Natural killer cell treated with Interleukin-12 subunit alpha and Interleukin-12 subunit beta and Interleukin-15 and Interleukin-18, amount 100 ng/mL, for 72 hours (primary cell): ENCODE results near the gene TFDP1. TPM values are rescaled to one million over a fixed set of nuclear protein-coding genes. Genes with fewer than 3 reads are reported as not detected.

Experiments used
- ATAC-seq, 2 donors: fragments of 150-1000 bp; cut with Tn5 transposase in 1 of 2; sonication (Bioruptor Pico), chemical (Tn5 transposase) in 1 of 2; 2 replicates each; pipeline ENCODE4 v1.10.0; 2021
- DNase-seq: peaks from one replicate; pipeline ENCODE4 v3.0.0; 2022; ENCODE audit warnings: low spot score
- H3K27ac Mint-ChIP-seq, 2 donors: 1 replicate in 1 of 2; 2 replicates in 1 of 2; pipeline ENCODE4 v1.8.0; 2022; ENCODE audit warnings: mixed read lengths in 2 of 2, mild to moderate bottlenecking in 1 of 2, moderate library complexity in 1 of 2
- H3K27me3 Mint-ChIP-seq, 2 donors: 1 replicate in 1 of 2; 2 replicates in 1 of 2; pipeline ENCODE4 v1.8.0; 2022; ENCODE audit warnings: mixed read lengths in 2 of 2
- H3K36me3 Mint-ChIP-seq: one replicate; pipeline ENCODE4 v1.8.0; 2022; ENCODE audit warnings: mixed read lengths
- H3K4me1 Mint-ChIP-seq, 2 donors: 1 replicate in 1 of 2; 2 replicates in 1 of 2; pipeline ENCODE4 v1.8.0; 2022; ENCODE audit warnings: low read depth in 2 of 2, mixed read lengths in 2 of 2, mild to moderate bottlenecking in 1 of 2
- H3K4me3 Mint-ChIP-seq: one replicate; pipeline ENCODE4 v1.8.0; 2022; ENCODE audit warnings: mixed read lengths
- H3K9me3 Mint-ChIP-seq: 2 replicates; pipeline ENCODE4 v1.8.0; 2022; ENCODE audit warnings: mixed read lengths
- total RNA-seq, 2 donors: library from RNA; stranded (reverse); gene quantifications; one replicate each; pipeline ENCODE4 v1.2.3, GENCODE V29; 2022

TFDP1 gene
- total RNA-seq, 2 donors from 2014 or later = 97.5 to 226 TPM

GRCh38 chr13:113657851-113658741, 73.5 kb downstream of the TFDP1 start, which contains the start of gene ATP4B:
ATP4B (minus strand) TSS chr13:113658198; CDS start chr13:113658144, 54 bp downstream.
- peaks cover 10% of the 10 kb centered on the region in 2 donors for H3K4me1 Mint-ChIP-seq
- H3K27me3 Mint-ChIP-seq = no peaks in the 10 kb centered on the region
- no peak within 1 kb of the TSS for H3K27ac Mint-ChIP-seq
- peaks cover 11% of the 10 kb centered on the region for H3K36me3 Mint-ChIP-seq
- H3K4me3 Mint-ChIP-seq = no peak within 1 kb of the TSS
- DNase-seq (no peak), ATAC-seq (peak in 1 of 2 donors; percentile 7)
- H3K9me3 Mint-ChIP-seq = peaks cover 7% of the 10 kb centered on the region

DNA sequence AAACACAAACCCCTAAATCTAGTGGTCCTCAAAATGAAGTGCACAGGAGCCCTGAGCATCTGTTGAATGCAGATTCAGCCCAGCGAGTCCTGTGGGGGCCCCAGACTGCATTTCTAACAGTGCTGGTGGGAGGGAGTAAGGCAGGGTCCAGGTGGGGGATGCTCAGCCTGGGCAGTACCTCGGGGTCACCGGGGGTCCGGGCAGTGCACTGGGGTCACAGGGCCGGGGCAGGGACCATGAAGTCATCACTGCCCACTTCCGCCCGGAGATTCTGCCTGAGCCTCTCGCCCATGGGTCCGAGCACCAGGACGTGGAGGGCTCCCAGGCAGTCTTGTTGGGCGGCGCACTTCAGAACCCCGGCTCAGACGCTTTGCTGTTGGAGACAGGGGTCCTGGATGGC, 74.3 kb downstream of the TFDP1 start:
- H3K36me3 Mint-ChIP-seq = peaks cover 11% of the 10 kb centered on the region
- H3K4me1 Mint-ChIP-seq = peaks cover 4 to 8% of the 10 kb centered on the region in 2 donors
- H3K4me3 Mint-ChIP-seq = no peak overlapping the region
- no peak overlapping the region for H3K27ac Mint-ChIP-seq
- H3K27me3 Mint-ChIP-seq = no peaks in the 10 kb centered on the region
- ATAC-seq (no peak), DNase-seq (no peak)
- H3K9me3 Mint-ChIP-seq = peaks cover 7% of the 10 kb centered on the region

DNA sequence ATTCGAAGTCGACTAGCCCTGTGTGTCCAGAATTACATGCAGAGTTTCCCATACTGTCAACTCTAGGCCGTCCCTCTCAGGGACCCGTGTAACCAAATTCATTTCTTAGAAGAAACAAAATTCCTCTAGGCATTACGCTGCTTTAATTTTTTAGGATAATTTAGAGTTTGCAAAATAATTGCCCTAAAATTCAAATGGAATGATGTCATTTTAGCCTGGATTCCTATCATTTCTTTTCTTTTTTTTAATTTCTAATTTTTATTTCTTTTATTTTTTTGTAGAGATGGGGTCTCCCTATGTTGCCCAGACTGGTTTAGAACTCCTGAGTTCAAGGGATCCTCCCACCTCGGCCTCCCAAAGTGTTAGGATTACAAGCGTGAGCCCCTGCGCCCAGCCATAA, 74.8 kb downstream of the TFDP1 start:
- DNase-seq (no peak), ATAC-seq (no peak)
- peaks cover 7% of the 10 kb centered on the region for H3K9me3 Mint-ChIP-seq
- H3K36me3 Mint-ChIP-seq = peaks cover 11% of the 10 kb centered on the region
- no peak overlapping the region for H3K4me3 Mint-ChIP-seq
- peaks cover 0 to 4% of the 10 kb centered on the region in 2 donors for H3K4me1 Mint-ChIP-seq
- H3K27me3 Mint-ChIP-seq = no peaks in the 10 kb centered on the region
- H3K27ac Mint-ChIP-seq = no peak overlapping the region

GRCh38 chr13:113660066-113660465, 75.5 kb downstream of the TFDP1 start:
- Mint-ChIP-seq H3K4me1 (peaks cover 0 to 4% of the 10 kb centered on the region in 2 donors), H3K27ac (no peak overlapping the region), H3K9me3 (peaks cover 7% of the 10 kb centered on the region), H3K36me3 (peaks cover 11% of the 10 kb centered on the region), H3K4me3 (no peak overlapping the region), H3K27me3 (no peaks in the 10 kb centered on the region)
- ATAC-seq (no peak), DNase-seq (no peak)

GRCh38 chr13:113661509-113661908, 77.0 kb downstream of the TFDP1 start:
- no peak for ATAC-seq
- no peak overlapping the region for H3K27ac Mint-ChIP-seq
- peaks cover 7% of the 10 kb centered on the region for H3K9me3 Mint-ChIP-seq
- DNase-seq = no peak
- no peaks in the 10 kb centered on the region for H3K27me3 Mint-ChIP-seq
- H3K4me3 Mint-ChIP-seq = no peak overlapping the region
- peaks cover 11% of the 10 kb centered on the region for H3K36me3 Mint-ChIP-seq
- H3K4me1 Mint-ChIP-seq = peaks cover 0 to 4% of the 10 kb centered on the region in 2 donors

DNA sequence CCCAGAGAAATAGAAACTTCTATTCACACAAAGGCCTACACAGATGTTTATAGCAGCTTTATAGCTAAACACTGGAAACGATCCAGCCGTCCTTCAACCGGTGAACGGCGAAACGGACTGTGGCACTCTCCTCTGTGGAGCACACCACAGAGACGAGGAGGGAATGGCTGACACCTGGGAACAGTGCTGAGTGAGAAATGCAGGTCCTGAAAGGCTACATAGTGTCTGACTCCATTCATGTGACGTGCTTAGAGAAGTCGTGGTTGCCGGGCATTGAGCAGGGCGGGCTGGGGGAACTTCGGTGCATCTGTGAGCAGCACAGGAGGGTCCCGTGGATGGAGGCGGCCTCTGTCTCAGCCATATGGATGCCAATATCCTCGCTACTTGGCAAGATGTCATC, 79.4 kb downstream of the TFDP1 start:
- ATAC-seq = no peak
- Mint-ChIP-seq H3K27me3 (no peaks in the 10 kb centered on the region), H3K9me3 (peaks cover 7% of the 10 kb centered on the region), H3K4me1 (peaks cover 0 to 4% of the 10 kb centered on the region in 2 donors), H3K27ac (no peak overlapping the region), H3K36me3 (peaks cover 11% of the 10 kb centered on the region), H3K4me3 (no peak overlapping the region)
- DNase-seq = no peak

DNA sequence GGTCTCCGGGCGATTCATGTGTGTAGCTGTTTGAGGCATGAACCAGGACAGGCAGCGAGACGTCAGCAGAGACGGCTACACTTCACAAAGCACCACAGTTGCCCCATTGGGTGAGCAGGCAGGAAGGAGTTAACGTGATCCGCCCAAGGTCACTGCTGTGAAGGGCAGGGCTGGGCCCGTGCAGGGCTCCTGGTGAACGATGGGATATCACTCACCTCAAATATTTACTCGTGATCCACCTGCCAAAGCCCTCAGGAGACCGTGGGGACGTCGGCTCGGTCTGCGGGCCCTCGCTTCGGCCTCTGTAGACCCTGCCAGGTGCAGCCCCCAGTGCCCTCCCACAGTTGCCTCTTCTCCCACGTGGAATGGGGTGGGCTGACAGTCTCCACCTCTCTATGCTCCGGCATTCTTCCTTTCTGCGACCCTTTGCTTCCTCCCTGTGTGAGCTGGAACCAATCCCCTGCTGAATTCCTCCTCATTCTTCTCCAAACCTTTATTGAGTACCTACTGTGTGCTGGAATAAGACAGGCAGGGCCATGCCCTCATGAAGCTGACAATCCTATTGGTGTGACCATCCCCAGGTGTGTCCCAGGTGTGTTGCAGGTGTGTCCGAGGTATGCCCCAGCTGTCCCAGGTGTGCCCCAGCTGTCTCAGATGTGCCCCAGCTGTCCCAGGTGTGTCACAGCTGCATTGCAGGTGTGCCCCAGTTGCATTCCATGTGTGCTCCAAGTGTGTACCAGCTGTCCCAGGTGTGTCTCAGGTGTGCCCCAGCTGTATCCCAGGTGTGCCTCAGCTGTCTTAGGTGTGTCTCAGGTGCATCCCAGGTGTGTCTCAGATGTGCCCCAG, 80.4 kb downstream of the TFDP1 start:
- peaks cover 0 to 4% of the 10 kb centered on the region in 2 donors for H3K4me1 Mint-ChIP-seq
- H3K36me3 Mint-ChIP-seq = peaks cover 11% of the 10 kb centered on the region
- H3K4me3 Mint-ChIP-seq = no peak overlapping the region
- DNase-seq = no peak
- no peak for ATAC-seq
- H3K27ac Mint-ChIP-seq = peak overlapping the region in 1 of 2 donors; percentile 47
- no peaks in the 10 kb centered on the region for H3K27me3 Mint-ChIP-seq
- H3K9me3 Mint-ChIP-seq = peaks cover 7% of the 10 kb centered on the region

GRCh38 chr13:113665597-113666328, 81.2 kb downstream of the TFDP1 start:
- Mint-ChIP-seq H3K36me3 (peaks cover 7% of the 10 kb centered on the region), H3K4me3 (no peak overlapping the region), H3K9me3 (peaks cover 5% of the 10 kb centered on the region), H3K27me3 (no peaks in the 10 kb centered on the region), H3K4me1 (peaks cover 0 to 4% of the 10 kb centered on the region in 2 donors), H3K27ac (peak overlapping the region in 1 of 2 donors; percentile 47)
- ATAC-seq (no peak), DNase-seq (no peak)

GRCh38 chr13:113666329-113666670, 81.7 kb downstream of the TFDP1 start:
- ATAC-seq (no peak), DNase-seq (no peak)
- H3K9me3 Mint-ChIP-seq = peaks cover 1% of the 10 kb centered on the region
- H3K27me3 Mint-ChIP-seq = no peaks in the 10 kb centered on the region
- H3K4me3 Mint-ChIP-seq = no peak overlapping the region
- peaks cover 2% of the 10 kb centered on the region for H3K36me3 Mint-ChIP-seq
- peaks cover 0 to 4% of the 10 kb centered on the region in 2 donors for H3K4me1 Mint-ChIP-seq
- peak overlapping the region in 1 of 2 donors; percentile 78 for H3K27ac Mint-ChIP-seq

DNA sequence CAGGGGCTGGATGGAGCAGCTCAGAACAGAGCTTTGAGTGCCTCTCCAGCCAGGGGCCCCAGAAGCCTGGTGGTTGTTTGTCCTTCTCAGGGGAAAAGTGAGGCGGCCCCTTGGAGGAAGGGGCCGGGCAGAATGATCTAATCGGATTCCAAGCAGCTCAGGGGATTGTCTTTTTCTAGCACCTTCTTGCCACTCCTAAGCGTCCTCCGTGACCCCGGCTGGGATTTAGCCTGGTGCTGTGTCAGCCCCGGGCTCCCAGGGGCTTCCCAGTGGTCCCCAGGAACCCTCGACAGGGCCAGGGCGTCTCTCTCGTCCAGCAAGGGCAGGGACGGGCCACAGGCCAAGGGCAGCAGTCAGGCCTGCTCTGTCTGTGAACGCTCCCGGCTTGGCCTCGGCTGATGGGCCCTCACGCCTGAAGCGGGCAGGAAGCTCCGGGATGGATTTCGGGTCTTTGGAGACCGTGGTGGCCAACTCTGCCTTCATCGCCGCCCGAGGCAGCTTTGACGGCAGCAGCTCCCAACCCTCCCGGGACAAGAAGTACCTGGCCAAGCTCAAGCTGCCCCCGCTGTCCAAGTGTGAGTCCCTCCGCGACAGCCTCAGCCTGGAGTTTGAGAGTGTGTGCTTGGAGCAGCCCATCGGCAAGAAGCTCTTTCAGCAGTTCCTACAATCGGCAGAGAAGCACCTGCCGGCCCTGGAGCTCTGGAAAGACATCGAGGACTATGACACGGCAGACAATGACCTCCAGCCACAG, 82.6 kb downstream of the TFDP1 start, which contains the start of gene GRK1:
TSS of gene GRK1 (plus strand) at position 269 of the 751 bp plus-strand sequence. CDS start at position 437, 168 bp downstream.
- ATAC-seq (no peak), DNase-seq (no peak)
- Mint-ChIP-seq H3K27ac (peak within 1 kb of the TSS in 1 of 2 donors; percentile 78), H3K4me3 (no peak within 1 kb of the TSS), H3K27me3 (no peaks in the 10 kb centered on the region), H3K4me1 (peaks cover 1 to 6% of the 10 kb centered on the region in 2 donors), H3K36me3 (peaks cover 2% of the 10 kb centered on the region), H3K9me3 (peaks cover under 1% of the 10 kb centered on the region)

DNA sequence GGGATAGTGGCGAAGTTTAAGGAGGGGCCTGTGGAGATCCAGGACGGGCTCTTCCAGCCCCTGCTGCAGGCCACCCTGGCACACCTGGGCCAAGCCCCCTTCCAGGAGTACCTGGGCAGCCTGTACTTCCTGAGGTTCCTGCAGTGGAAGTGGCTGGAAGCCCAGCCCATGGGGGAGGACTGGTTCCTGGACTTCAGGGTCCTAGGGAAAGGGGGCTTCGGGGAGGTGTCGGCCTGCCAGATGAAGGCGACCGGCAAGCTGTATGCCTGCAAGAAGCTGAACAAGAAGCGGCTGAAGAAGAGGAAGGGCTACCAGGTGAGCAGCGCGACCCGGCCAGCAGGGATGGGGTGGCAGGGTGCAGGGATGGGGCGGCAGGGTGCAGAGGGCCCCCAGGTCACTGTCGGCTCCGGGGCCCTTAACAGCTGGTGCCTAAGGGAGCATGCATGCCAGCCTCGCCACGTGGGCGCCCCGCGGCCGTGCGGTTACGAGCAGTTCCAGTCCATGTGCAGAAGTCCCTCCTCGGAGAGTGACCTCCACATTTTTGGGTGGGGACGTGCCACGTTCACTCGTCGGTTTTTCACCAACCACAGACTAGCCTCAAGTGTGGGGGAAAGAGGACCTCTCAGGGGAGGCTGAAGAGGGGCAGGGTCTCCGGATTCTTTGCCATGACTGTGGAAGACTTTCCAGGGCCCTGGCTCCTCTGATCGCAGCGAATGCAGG, 83.4 kb downstream of the TFDP1 start:
- Mint-ChIP-seq H3K4me1 (peaks cover 4 to 11% of the 10 kb centered on the region in 2 donors), H3K36me3 (peaks cover 6% of the 10 kb centered on the region), H3K27ac (no peak overlapping the region), H3K9me3 (peaks cover 5% of the 10 kb centered on the region), H3K27me3 (no peaks in the 10 kb centered on the region), H3K4me3 (no peak overlapping the region)
- ATAC-seq (no peak), DNase-seq (no peak)

DNA sequence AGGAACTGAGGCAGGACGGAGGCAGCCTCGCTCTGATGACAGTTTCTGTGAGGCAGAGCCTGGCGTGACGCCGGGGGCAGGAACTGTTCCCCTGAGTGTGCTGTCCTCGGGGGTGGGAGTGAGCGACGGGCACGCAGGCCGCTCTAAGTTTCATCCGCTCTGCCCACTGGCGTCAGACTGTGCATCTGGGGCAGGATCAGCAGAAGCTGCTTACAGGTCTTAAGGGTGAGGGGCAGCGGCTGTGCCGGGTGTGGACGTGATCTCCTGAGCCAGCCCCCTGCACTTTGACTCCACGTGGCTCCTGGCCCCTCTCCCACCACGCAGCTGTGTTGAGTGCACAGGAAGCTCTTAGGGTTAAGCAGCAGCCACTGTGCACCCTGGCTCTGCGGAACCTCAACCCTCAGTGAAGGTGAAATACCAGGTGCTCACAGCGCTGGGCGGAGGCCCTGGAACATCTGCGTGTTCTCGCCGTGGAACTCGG, 84.0 kb downstream of the TFDP1 start:
- H3K27ac Mint-ChIP-seq = no peak overlapping the region
- peaks cover 4 to 9% of the 10 kb centered on the region in 2 donors for H3K4me1 Mint-ChIP-seq
- ATAC-seq (peak in 1 of 2 donors; percentile 29), DNase-seq (no peak)
- H3K9me3 Mint-ChIP-seq = peaks cover 5% of the 10 kb centered on the region
- no peaks in the 10 kb centered on the region for H3K27me3 Mint-ChIP-seq
- no peak overlapping the region for H3K4me3 Mint-ChIP-seq
- peaks cover 6% of the 10 kb centered on the region for H3K36me3 Mint-ChIP-seq
